SK-N-SH treated with all-trans-retinoic acid at 6 μM for 48 hours (cell line): Measurements from ENCODE around the gene ADAM10.

Source experiments
- ATAC-seq: fragments of 200-7000 bp; cut with Tn5 transposase; 3 replicates; pipeline ENCODE4 v1.9.1; 2020; ENCODE audit warnings: mild to moderate bottlenecking, moderate library complexity
- ARNTL ChIP-seq: fragments of 450-650 bp; formaldehyde crosslinking; IDR thresholded peaks from 2 replicates; pipeline ENCODE4 v1.5.0; 2020; ENCODE audit warnings: low read depth, mild to moderate bottlenecking, moderate library complexity, borderline replicate concordance
- BACH2 ChIP-seq: fragments of 250-450 bp; sonication (Bioruptor Pico); IDR thresholded peaks from 2 replicates; pipeline ENCODE4 v1.9.0; 2021; ENCODE audit warnings: mild to moderate bottlenecking, borderline replicate concordance
- CSDC2 ChIP-seq: fragments of 250-450 bp; sonication (Bioruptor Pico); IDR thresholded peaks from 2 replicates; pipeline ENCODE4 v1.5.0; 2020; ENCODE audit warnings: mild to moderate bottlenecking, moderate library complexity
- ESRRG ChIP-seq: fragments of 250-450 bp; sonication (Bioruptor Pico); IDR thresholded peaks from 2 replicates; pipeline ENCODE4 v1.6.1; 2021; ENCODE audit warnings: mild to moderate bottlenecking
- GLIS3 ChIP-seq: fragments of 250-450 bp; sonication (Bioruptor Pico); IDR thresholded peaks from 2 replicates; pipeline ENCODE4 v1.5.0; 2020; ENCODE audit warnings: mild to moderate bottlenecking, moderate library complexity
- ISL1 ChIP-seq: fragments of 250-450 bp; sonication (Bioruptor Pico); IDR thresholded peaks from 2 replicates; pipeline ENCODE4 v2.1.2; 2022; ENCODE audit warnings: mild to moderate bottlenecking, moderate library complexity
- OSR1 ChIP-seq: fragments of 250-450 bp; sonication (Bioruptor Pico); IDR thresholded peaks from 2 replicates; pipeline ENCODE4 v1.8.0; 2022; ENCODE audit warnings: moderate library complexity, mild to moderate bottlenecking, inconsistent platforms
- PPARA ChIP-seq: fragments of 250-450 bp; sonication (Bioruptor Pico); IDR thresholded peaks from 2 replicates; pipeline ENCODE4 v1.5.0; 2020; ENCODE audit warnings: mild to moderate bottlenecking, borderline replicate concordance
- RARB ChIP-seq: fragments of 250-450 bp; sonication (Bioruptor Pico); IDR thresholded peaks from 2 replicates; pipeline ENCODE4 v1.8.0; 2021; ENCODE audit warnings: mild to moderate bottlenecking, moderate library complexity
- SNAI2 ChIP-seq: fragments of 250-450 bp; sonication (Bioruptor Pico); IDR thresholded peaks from 2 replicates; pipeline ENCODE4 v1.5.0; 2020; ENCODE audit warnings: mild to moderate bottlenecking, moderate library complexity
- TCF4 ChIP-seq: fragments of 250-450 bp; sonication (Bioruptor Pico); IDR thresholded peaks from 2 replicates; pipeline ENCODE4 v1.8.0; 2021; ENCODE audit warnings: mild to moderate bottlenecking, moderate library complexity, borderline replicate concordance
- TOX ChIP-seq: fragments of 250-450 bp; sonication (Bioruptor Pico); IDR thresholded peaks from 2 replicates; pipeline ENCODE4 v1.8.0; 2021; ENCODE audit warnings: mild to moderate bottlenecking, moderate library complexity, borderline replicate concordance
- ZC3H10 ChIP-seq: fragments of 250-450 bp; sonication (Bioruptor Pico); IDR thresholded peaks from 2 replicates; pipeline ENCODE4 v1.5.1; 2021; ENCODE audit warnings: mild to moderate bottlenecking, moderate library complexity
- ZFP3 ChIP-seq: fragments of 250-450 bp; sonication (Bioruptor Pico); IDR thresholded peaks from 2 replicates; pipeline ENCODE4 v1.5.0; 2020; ENCODE audit warnings: mild to moderate bottlenecking, moderate library complexity
- ZFP30 ChIP-seq: fragments of 450-650 bp; formaldehyde crosslinking; IDR thresholded peaks from 2 replicates; pipeline ENCODE4 v1.5.0; 2022; ENCODE audit warnings: mild to moderate bottlenecking, moderate library complexity
- ZNF565 ChIP-seq: fragments of 450-650 bp; formaldehyde crosslinking; conservative IDR thresholded peaks from 2 replicates; pipeline ENCODE4 v1.5.0; 2020; ENCODE audit warnings: low read depth, mild to moderate bottlenecking, moderate library complexity
- ZNF70 ChIP-seq: fragments of 450-650 bp; formaldehyde crosslinking; IDR thresholded peaks from 2 replicates; pipeline ENCODE4 v1.5.0; 2020; ENCODE audit warnings: mild to moderate bottlenecking, moderate library complexity
- ZNF8 ChIP-seq: fragments of 450-650 bp; formaldehyde crosslinking; IDR thresholded peaks from 2 replicates; pipeline ENCODE4 v1.5.0; 2020; ENCODE audit warnings: mild to moderate bottlenecking, moderate library complexity
- TF ChIP-seq, protein P1 (sequence below): fragments of 250-450 bp; sonication (Bioruptor Pico); IDR thresholded peaks from 2 replicates; pipeline ENCODE4 v1.5.1; 2021; ENCODE audit warnings: mild to moderate bottlenecking, moderate library complexity
- TF ChIP-seq, protein P2 (sequence below): fragments of 250-450 bp; sonication (Bioruptor Pico); IDR thresholded peaks from 2 replicates; pipeline ENCODE4 v1.5.1; 2020; ENCODE audit warnings: low read depth, mild to moderate bottlenecking, moderate library complexity
- TF ChIP-seq, protein P3 (sequence below): fragments of 250-450 bp; sonication (Bioruptor Pico); IDR thresholded peaks from 2 replicates; pipeline ENCODE4 v1.5.0; 2020; ENCODE audit warnings: mild to moderate bottlenecking, moderate library complexity
- TF ChIP-seq, protein P4 (sequence below): fragments of 250-450 bp; sonication (Bioruptor Pico); IDR thresholded peaks from 2 replicates; pipeline ENCODE4 v1.8.0; 2020; ENCODE audit warnings: mild to moderate bottlenecking, moderate library complexity, borderline replicate concordance
- TF ChIP-seq, protein P5 (sequence below): fragments of 250-450 bp; sonication (Bioruptor Pico); IDR thresholded peaks from 2 replicates; pipeline ENCODE4 v1.8.0; 2021; ENCODE audit warnings: low read depth, mild to moderate bottlenecking, moderate library complexity, borderline replicate concordance

ADAM10 gene

DNA sequence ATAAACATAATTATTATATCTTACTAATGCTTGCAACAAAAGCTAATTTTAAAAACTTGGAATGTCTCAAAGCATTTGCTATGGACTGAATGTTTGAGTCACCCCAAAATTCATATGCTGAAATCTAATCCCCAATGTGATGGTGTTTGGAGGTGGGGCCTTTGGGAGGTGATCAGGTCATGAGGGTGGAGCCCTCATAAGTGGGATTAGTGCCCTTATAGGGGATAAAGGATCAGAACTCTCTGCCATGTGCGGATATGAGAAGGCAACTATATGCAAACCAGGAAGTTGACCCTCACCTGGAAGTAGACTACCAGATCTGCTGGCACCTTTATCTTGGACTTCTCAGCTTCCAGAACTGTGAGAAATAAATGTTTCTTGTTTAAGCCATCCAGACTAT lies 180.1 kb downstream of the ADAM10 start:
- TF ChIP-seq, protein P1, sequence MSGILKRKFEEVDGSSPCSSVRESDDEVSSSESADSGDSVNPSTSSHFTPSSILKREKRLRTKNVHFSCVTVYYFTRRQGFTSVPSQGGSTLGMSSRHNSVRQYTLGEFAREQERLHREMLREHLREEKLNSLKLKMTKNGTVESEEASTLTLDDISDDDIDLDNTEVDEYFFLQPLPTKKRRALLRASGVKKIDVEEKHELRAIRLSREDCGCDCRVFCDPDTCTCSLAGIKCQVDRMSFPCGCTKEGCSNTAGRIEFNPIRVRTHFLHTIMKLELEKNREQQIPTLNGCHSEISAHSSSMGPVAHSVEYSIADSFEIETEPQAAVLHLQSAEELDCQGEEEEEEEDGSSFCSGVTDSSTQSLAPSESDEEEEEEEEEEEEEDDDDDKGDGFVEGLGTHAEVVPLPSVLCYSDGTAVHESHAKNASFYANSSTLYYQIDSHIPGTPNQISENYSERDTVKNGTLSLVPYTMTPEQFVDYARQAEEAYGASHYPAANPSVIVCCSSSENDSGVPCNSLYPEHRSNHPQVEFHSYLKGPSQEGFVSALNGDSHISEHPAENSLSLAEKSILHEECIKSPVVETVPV (CRISPR knock-in tag): no peak
- no peak for TF ChIP-seq ZC3H10 (CRISPR knock-in tag)
- no peak for TF ChIP-seq TOX (CRISPR knock-in tag)
- no peak for TF ChIP-seq RARB (CRISPR knock-in tag)
- no peak for TF ChIP-seq ISL1
- TF ChIP-seq ESRRG (CRISPR knock-in tag): no peak
- TF ChIP-seq, protein P2, sequence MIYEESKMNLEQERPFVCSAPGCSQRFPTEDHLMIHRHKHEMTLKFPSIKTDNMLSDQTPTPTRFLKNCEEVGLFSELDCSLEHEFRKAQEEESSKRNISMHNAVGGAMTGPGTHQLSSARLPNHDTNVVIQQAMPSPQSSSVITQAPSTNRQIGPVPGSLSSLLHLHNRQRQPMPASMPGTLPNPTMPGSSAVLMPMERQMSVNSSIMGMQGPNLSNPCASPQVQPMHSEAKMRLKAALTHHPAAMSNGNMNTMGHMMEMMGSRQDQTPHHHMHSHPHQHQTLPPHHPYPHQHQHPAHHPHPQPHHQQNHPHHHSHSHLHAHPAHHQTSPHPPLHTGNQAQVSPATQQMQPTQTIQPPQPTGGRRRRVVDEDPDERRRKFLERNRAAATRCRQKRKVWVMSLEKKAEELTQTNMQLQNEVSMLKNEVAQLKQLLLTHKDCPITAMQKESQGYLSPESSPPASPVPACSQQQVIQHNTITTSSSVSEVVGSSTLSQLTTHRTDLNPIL: no peak
- TF ChIP-seq BACH2: no peak
- no peak for TF ChIP-seq CSDC2 (CRISPR knock-in tag)
- no peak for TF ChIP-seq ZFP3 (CRISPR knock-in tag)
- no peak for TF ChIP-seq TCF4 (CRISPR knock-in tag)
- TF ChIP-seq, protein P3, sequence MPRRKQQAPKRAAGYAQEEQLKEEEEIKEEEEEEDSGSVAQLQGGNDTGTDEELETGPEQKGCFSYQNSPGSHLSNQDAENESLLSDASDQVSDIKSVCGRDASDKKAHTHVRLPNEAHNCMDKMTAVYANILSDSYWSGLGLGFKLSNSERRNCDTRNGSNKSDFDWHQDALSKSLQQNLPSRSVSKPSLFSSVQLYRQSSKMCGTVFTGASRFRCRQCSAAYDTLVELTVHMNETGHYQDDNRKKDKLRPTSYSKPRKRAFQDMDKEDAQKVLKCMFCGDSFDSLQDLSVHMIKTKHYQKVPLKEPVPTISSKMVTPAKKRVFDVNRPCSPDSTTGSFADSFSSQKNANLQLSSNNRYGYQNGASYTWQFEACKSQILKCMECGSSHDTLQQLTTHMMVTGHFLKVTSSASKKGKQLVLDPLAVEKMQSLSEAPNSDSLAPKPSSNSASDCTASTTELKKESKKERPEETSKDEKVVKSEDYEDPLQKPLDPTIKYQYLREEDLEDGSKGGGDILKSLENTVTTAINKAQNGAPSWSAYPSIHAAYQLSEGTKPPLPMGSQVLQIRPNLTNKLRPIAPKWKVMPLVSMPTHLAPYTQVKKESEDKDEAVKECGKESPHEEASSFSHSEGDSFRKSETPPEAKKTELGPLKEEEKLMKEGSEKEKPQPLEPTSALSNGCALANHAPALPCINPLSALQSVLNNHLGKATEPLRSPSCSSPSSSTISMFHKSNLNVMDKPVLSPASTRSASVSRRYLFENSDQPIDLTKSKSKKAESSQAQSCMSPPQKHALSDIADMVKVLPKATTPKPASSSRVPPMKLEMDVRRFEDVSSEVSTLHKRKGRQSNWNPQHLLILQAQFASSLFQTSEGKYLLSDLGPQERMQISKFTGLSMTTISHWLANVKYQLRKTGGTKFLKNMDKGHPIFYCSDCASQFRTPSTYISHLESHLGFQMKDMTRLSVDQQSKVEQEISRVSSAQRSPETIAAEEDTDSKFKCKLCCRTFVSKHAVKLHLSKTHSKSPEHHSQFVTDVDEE (CRISPR knock-in tag): no peak
- TF ChIP-seq ZNF565 (CRISPR knock-in tag): no peak
- no peak for TF ChIP-seq OSR1
- TF ChIP-seq GLIS3 (CRISPR knock-in tag): no peak
- TF ChIP-seq, all 23 proteins: peak for 0
- ATAC-seq: no peak

DNA sequence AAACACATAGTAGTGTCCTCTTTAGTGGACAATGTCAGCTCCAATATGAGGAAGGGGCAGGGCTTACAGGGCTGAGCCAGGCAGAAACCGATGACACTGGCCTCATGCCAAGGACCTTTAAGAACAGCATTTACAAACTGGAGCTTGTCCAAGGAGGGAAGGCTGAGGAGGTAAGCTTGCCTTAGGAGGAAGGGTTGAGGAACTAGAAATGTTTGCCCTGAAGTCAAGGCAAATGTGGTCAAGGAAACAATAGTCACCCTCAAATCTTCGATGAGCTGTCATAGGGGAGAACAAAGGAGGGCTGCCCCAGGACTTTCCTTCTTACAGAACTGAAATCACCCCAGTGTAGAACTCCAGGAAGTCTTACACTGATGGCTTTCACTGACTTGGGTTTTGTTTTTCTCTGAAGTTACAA lies 181.3 kb downstream of the ADAM10 start:
- no peak for ATAC-seq
- TF ChIP-seq, protein P2: no peak
- TF ChIP-seq, protein P4, sequence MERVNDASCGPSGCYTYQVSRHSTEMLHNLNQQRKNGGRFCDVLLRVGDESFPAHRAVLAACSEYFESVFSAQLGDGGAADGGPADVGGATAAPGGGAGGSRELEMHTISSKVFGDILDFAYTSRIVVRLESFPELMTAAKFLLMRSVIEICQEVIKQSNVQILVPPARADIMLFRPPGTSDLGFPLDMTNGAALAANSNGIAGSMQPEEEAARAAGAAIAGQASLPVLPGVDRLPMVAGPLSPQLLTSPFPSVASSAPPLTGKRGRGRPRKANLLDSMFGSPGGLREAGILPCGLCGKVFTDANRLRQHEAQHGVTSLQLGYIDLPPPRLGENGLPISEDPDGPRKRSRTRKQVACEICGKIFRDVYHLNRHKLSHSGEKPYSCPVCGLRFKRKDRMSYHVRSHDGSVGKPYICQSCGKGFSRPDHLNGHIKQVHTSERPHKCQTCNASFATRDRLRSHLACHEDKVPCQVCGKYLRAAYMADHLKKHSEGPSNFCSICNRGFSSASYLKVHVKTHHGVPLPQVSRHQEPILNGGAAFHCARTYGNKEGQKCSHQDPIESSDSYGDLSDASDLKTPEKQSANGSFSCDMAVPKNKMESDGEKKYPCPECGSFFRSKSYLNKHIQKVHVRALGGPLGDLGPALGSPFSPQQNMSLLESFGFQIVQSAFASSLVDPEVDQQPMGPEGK: no peak
- no peak for TF ChIP-seq ZNF70 (CRISPR knock-in tag)
- TF ChIP-seq PPARA (CRISPR knock-in tag): no peak
- no peak for TF ChIP-seq ARNTL (CRISPR knock-in tag)
- no peak for TF ChIP-seq SNAI2 (CRISPR knock-in tag)
- TF ChIP-seq RARB (CRISPR knock-in tag): no peak
- TF ChIP-seq, protein P1 (CRISPR knock-in tag): no peak
- no peak for TF ChIP-seq ZFP3 (CRISPR knock-in tag)
- no peak for TF ChIP-seq TOX (CRISPR knock-in tag)
- TF ChIP-seq GLIS3 (CRISPR knock-in tag): no peak
- no peak for TF ChIP-seq OSR1
- TF ChIP-seq, protein P3 (CRISPR knock-in tag): no peak
- TF ChIP-seq TCF4 (CRISPR knock-in tag): no peak
- no peak for TF ChIP-seq ZFP30 (CRISPR knock-in tag)
- TF ChIP-seq ZNF8 (CRISPR knock-in tag): no peak
- no peak for TF ChIP-seq ESRRG (CRISPR knock-in tag)
- TF ChIP-seq, protein P5, sequence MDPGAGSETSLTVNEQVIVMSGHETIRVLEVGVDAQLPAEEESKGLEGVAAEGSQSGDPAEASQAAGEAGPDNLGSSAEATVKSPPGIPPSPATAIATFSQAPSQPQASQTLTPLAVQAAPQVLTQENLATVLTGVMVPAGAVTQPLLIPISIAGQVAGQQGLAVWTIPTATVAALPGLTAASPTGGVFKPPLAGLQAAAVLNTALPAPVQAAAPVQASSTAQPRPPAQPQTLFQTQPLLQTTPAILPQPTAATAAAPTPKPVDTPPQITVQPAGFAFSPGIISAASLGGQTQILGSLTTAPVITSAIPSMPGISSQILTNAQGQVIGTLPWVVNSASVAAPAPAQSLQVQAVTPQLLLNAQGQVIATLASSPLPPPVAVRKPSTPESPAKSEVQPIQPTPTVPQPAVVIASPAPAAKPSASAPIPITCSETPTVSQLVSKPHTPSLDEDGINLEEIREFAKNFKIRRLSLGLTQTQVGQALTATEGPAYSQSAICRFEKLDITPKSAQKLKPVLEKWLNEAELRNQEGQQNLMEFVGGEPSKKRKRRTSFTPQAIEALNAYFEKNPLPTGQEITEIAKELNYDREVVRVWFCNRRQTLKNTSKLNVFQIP (CRISPR knock-in tag): no peak
- no peak for TF ChIP-seq BACH2
